Osteoblast (primary cell): ENCODE measurements around the gene SLC25A21. TPM values are rescaled to one million over a fixed set of nuclear protein-coding genes. Genes with fewer than 3 reads are reported as not detected.
A peak's percentile ranks its signal among the peaks of the same experiment; 100 is the strongest.

ENCODE experiments used
- DNase-seq: peaks from one replicate; pipeline ENCODE4 v3.0.0; 2011; ENCODE audit warnings: low spot score, mixed read lengths; ENCODE audit not compliant: insufficient read length; ENCODE audit errors: missing footprints
- H2AFZ ChIP-seq: 2 replicates; pipeline ENCODE4 v1.6.0; 2011; ENCODE audit warnings: mild to moderate bottlenecking, low read length
- H3K27ac ChIP-seq: 2 replicates; pipeline ENCODE4 v1.5.1; 2011; ENCODE audit warnings: mild to moderate bottlenecking, low read depth, low read length, moderate library complexity
- H3K27me3 ChIP-seq: 2 replicates; pipeline ENCODE4 v1.6.0; 2012; ENCODE audit warnings: mild to moderate bottlenecking, control low read depth, inconsistent platforms, low read length, moderate library complexity; ENCODE audit not compliant: insufficient read depth
- H3K36me3 ChIP-seq: 2 replicates; pipeline ENCODE4 v1.5.1; 2011; ENCODE audit warnings: mild to moderate bottlenecking, low read length, control low read depth, moderate library complexity; ENCODE audit not compliant: insufficient read depth
- H3K4me1 ChIP-seq: 2 replicates; pipeline ENCODE4 v1.5.1; 2011; ENCODE audit warnings: mild to moderate bottlenecking, low read length, control low read depth, moderate library complexity; ENCODE audit not compliant: insufficient read depth
- H3K4me2 ChIP-seq: 2 replicates; pipeline ENCODE4 v1.6.0; 2011; ENCODE audit warnings: mild to moderate bottlenecking, low read length; ENCODE audit not compliant: insufficient read depth
- H3K4me3 ChIP-seq: fragments of 200-600 bp; sonication (generic); 3 replicates; pipeline ENCODE4 v1.5.1; 2012; ENCODE audit warnings: mild to moderate bottlenecking, low read length, inconsistent platforms; ENCODE audit not compliant: insufficient read depth
- H3K79me2 ChIP-seq: 2 replicates; pipeline ENCODE4 v1.6.0; 2012; ENCODE audit warnings: mild to moderate bottlenecking, low read length, control low read depth, inconsistent platforms; ENCODE audit not compliant: insufficient read depth
- H3K9me3 ChIP-seq: 2 replicates; pipeline ENCODE4 v1.5.1; 2011; ENCODE audit warnings: low read depth, low read length, control low read depth
- H4K20me1 ChIP-seq: 2 replicates; pipeline ENCODE4 v1.6.0; 2012; ENCODE audit warnings: mild to moderate bottlenecking, low read length, control low read depth; ENCODE audit not compliant: insufficient read depth
- CTCF ChIP-seq: IDR thresholded peaks from 2 replicates; pipeline ENCODE4 v1.5.1; 2011; ENCODE audit warnings: mild to moderate bottlenecking, low read depth, low read length, moderate library complexity; ENCODE audit errors: extremely low read depth
- total RNA-seq: library from RNA; depleted of rRNA; stranded (reverse); fragments of >200 nt; gene quantifications from 2 replicates; pipeline ENCODE4 v1.2.3, GENCODE V29; 2012

The SLC25A21 gene
- total RNA-seq, 1 donor = 0.72 TPM

- Histone ChIP-seq H3K4me1 (no peaks in the 10 kb centered on the region), H3K4me2 (no peak overlapping the region), H3K36me3 (no peaks in the 10 kb centered on the region), H4K20me1 (no peaks in the 10 kb centered on the region), H3K27me3 (no peaks in the 10 kb centered on the region), H3K79me2 (no peaks in the 10 kb centered on the region), H2AFZ (no peak overlapping the region), H3K27ac (no peak overlapping the region), H3K9me3 (no peaks in the 10 kb centered on the region), H3K4me3 (no peak overlapping the region)
- DNase-seq = no peak
- TF ChIP-seq CTCF = no peak
Observed at GRCh38 chr14:37090026-37090425, 82.4 kb downstream of the SLC25A21 start.

- no peak overlapping the region for H3K4me3 ChIP-seq
- H3K4me2 ChIP-seq = no peak overlapping the region
- no peak overlapping the region for H2AFZ ChIP-seq
- no peak for DNase-seq
- no peaks in the 10 kb centered on the region for H3K79me2 ChIP-seq
- no peak overlapping the region for H3K27ac ChIP-seq
- H4K20me1 ChIP-seq = no peaks in the 10 kb centered on the region
- H3K27me3 ChIP-seq = no peaks in the 10 kb centered on the region
- no peak for TF ChIP-seq CTCF
- H3K36me3 ChIP-seq = no peaks in the 10 kb centered on the region
- H3K4me1 ChIP-seq = no peaks in the 10 kb centered on the region
- no peaks in the 10 kb centered on the region for H3K9me3 ChIP-seq
Observed at GRCh38 chr14:37089410-37089809, 83.0 kb downstream of the SLC25A21 start.

GRCh38 chr14:37088356-37089215 is 83.8 kb downstream of the SLC25A21 start:
- H3K36me3 ChIP-seq = no peaks in the 10 kb centered on the region
- peak overlapping the region; percentile 20 for H2AFZ ChIP-seq
- H3K27ac ChIP-seq = no peak overlapping the region
- H3K4me2 ChIP-seq = no peak overlapping the region
- H4K20me1 ChIP-seq = no peaks in the 10 kb centered on the region
- no peaks in the 10 kb centered on the region for H3K4me1 ChIP-seq
- H3K9me3 ChIP-seq = no peaks in the 10 kb centered on the region
- no peak overlapping the region for H3K4me3 ChIP-seq
- H3K27me3 ChIP-seq = no peaks in the 10 kb centered on the region
- H3K79me2 ChIP-seq = no peaks in the 10 kb centered on the region
- no peak for TF ChIP-seq CTCF
- DNase-seq = no peak

GRCh38 chr14:37087520-37087919 is 84.9 kb downstream of the SLC25A21 start:
- no peak for DNase-seq
- H3K36me3 ChIP-seq = no peaks in the 10 kb centered on the region

More at GRCh38 chr14:37087520-37087919, 84.9 kb downstream of the SLC25A21 start:
- no peak for TF ChIP-seq CTCF
- H3K4me2 ChIP-seq = no peak overlapping the region
- H3K27ac ChIP-seq = no peak overlapping the region
- H3K27me3 ChIP-seq = no peaks in the 10 kb centered on the region
- no peaks in the 10 kb centered on the region for H3K9me3 ChIP-seq
- H3K4me3 ChIP-seq = no peak overlapping the region
- H4K20me1 ChIP-seq = no peaks in the 10 kb centered on the region
- H3K4me1 ChIP-seq = no peaks in the 10 kb centered on the region
- H2AFZ ChIP-seq = no peak overlapping the region
- H3K79me2 ChIP-seq = no peaks in the 10 kb centered on the region
